Hematopoietic multipotent progenitor cell treated with erythropoietin and hydrocortisone succinate and interleukin-3 and kit ligand, for 4 days (in vitro differentiated cells): ENCODE results near the gene PFKL.
"Not testable (repeated sequence)": the region's sequence is repeated elsewhere in the genome, so short reads cannot be mapped to it uniquely, and the experiment has no call there.

Experiments used
- DNase-seq: peaks from one replicate; pipeline ENCODE4 v3.0.0-alpha.2; 2015

PFKL gene

DNA sequence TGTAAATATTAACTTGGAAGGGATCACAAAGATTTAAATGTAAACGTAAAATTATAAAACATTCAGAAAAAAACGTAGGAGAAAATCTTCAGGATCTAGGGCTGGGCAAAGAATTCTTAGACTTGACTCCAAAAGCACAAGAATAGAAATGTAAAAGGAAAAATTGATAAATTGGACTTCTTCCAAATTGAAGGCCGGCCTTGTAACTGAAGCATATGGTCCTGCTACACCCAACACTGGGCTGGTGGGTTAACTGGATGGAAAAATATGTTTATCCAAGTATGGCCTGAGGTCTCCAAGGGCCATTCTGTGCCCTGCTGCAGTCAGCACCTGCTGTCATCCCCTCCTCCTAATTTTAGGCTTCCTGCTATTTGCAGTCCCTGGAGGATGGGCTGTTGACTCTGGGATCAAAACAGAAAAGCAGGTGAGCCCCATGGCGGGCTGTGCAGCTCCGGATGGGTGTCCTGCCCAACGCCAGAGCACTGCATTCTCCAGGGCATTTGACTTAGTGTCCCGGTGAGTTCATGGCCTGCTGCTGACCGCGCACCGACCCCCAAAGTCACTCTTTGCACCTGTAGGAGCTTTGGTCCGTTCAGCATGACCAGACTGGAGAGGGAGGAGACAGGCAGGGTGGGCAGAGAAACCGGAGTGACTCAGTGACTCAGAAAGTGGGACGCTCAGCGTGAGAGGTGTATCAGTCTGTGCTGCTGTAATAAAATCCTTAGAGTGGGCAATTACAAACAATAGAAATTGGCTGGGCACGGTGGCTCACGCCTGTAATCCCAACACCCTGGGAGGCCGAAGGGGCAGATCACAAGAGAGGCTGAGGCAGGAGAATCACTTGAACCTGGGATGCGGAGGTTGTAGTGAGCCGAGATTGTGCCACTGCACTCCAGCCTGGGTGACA, 20.2 kb upstream of the PFKL start:
- no peak for DNase-seq

DNA sequence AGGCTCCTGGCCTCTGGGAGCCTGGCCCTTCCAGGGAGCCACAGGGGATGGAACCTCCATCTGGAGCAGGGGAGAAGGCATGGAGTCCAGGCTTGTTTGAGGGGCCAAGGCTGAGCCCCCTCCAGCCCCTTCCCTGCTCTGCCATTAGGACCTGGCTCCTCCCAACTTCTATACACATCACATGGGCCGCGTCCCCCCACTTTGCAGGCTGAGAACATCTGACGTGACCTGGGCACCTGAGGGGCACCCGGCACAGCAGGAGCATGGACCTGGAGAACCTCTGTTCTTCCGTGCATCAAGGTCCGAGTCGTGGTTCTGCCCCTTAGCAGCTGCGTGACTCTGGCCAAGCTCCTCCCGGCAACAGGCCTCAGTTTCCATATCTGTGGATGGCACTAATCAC, 18.1 kb upstream of the PFKL start:
- no peak for DNase-seq

DNA sequence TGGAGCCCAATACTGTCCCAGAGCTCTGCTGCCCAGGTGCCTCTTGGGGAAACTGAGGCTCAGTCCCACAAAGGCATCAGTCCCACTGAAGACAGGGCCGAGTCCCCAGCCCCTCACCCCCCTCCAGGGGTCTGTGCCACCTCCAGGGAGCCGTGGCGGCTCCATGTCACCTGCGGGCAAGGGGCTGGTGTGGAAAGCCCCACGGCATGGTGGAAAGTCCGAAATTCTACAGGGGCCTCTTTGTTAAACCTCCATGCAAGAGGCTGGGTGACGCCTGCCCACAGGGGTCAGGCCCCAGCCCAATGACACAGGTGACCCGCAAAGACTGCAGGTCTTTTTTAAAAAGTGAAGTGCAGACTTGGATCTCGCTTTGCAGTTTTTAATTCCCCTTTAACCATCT, 17.5 kb upstream of the PFKL start:
- DNase-seq = no peak

GRCh38 chr21:44283211-44283785, 16.6 kb upstream of the PFKL start:
- DNase-seq = not testable (repeated sequence)

DNA sequence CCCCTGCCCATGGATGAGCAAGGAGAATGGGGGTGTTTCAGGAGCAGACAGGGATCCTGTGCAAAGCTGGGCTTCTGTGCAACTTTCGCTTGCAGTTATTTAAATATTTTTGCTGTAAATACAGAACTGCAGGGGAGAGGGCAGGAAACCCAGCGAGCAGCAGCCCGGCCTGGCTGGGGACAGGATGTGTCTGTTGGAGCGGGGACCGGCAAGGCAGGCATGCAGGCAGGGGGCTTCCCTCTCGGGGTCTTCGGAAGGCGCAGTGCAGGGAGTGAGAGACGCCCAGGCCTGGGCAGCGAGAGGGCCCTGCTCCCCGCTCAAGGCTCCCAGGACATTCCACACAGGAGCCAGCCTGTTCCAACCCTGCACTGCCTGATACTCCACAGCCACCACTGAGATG, 15.9 kb upstream of the PFKL start:
- peak; percentile 19 for DNase-seq

- DNase-seq = no peak
Observed at GRCh38 chr21:44285138-44285992, 14.5 kb upstream of the PFKL start, which contains the start of gene AIRE. Gene AIRE (plus strand): TSS chr21:44285876. CDS start chr21:44286007, 131 bp downstream.

DNA sequence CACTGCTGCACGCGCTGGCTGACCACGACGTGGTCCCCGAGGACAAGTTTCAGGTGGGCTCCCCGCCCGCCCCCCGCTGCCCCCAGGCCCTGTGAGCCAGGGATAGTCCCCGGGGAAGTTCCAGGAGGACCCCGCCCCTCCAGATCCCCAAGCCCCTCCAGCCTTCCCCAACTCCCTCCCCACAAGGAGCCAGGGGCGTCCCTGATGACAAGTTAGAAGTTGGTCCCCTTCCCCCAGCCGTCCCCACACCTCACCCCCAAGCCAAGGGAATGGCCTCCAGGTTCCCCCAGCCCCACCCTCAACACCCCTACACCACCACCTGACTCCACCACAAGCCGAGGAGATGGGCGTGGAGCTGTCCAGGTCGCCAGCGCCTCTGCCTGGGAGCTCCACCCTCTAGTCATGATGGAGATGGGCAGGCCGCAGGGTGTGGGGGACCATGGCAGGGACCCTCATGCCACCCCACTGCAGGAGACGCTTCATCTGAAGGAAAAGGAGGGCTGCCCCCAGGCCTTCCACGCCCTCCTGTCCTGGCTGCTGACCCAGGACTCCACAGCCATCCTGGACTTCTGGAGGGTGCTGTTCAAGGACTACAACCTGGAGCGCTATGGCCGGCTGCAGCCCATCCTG, 13.7 kb upstream of the PFKL start:
- no peak for DNase-seq

DNA sequence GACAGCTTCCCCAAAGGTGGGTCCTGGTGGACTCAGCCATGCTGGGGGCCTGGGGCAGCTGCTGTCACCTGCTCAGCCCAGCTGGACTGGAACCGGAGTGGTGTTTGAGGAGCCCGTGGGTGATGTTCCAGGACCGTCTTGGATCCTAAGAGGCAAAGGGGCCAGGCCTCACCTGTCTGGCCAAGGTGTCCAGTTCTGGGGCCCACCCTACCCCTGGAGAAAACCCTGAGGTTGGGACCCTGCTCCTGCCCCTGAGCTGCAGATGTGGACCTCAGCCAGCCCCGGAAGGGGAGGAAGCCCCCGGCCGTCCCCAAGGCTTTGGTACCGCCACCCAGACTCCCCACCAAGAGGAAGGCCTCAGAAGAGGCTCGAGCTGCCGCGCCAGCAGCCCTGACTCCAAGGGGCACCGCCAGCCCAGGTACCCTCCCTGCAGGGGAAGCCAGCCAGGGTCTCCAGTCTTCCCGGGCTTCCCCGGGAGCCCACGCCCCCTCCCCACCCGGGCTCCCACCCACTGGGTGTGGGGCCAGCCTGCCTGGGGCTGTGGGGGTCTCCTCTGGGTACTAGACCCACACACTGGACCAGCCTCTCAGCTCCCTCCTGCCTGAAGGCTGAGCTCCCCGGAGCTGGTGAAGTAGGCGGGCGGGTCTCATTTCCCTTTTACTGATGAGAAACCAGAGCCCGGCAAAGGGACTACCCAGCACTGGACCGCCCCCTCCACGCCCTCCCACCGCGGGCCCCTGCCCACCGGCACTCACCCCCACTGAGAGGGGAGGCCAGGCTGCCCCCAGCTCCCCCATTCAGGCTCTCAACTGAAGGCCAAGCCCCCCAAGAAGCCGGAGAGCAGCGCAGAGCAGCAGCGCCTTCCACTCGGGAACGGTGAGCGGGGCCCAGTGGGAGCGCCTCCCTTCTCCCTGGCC, 12.9 kb upstream of the PFKL start:
- DNase-seq = no peak

DNA sequence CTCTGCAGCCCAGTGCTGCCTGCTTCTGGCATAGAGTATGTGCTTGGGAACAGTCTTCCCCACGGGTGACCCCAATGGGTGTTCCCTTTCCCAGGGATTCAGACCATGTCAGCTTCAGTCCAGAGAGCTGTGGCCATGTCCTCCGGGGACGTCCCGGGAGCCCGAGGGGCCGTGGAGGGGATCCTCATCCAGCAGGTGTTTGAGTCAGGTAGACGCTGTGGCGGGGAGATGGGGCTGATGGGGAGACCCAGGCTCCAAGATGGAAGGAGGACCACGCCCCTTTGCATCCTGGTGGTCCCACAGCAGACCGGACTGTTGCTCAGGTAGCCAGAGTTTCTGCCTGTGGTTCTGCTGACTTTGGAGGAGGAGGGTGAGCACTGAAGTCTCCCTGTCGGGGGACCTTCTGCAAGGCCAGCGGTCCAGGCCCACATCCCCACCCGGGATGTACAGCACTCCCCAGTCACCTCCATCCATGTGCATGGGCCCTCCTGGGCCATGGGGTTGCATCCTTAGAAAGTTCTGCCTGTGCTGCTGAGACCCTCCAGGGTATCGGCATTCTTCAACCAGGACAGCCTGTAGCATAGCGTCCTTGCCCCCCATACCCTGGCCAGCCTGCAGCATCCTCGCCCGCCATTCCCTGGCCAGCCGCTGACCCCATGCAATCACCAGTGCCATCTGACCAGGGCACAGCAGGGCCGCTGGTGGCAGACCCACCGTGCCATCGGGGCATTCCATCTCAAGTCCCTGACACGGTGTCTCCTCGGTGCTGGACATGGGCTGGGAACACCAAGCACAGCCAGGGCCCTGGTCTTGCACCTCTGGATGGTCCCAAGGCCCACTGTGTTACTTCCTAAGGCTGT, 11.4 kb upstream of the PFKL start:
- no peak for DNase-seq

DNA sequence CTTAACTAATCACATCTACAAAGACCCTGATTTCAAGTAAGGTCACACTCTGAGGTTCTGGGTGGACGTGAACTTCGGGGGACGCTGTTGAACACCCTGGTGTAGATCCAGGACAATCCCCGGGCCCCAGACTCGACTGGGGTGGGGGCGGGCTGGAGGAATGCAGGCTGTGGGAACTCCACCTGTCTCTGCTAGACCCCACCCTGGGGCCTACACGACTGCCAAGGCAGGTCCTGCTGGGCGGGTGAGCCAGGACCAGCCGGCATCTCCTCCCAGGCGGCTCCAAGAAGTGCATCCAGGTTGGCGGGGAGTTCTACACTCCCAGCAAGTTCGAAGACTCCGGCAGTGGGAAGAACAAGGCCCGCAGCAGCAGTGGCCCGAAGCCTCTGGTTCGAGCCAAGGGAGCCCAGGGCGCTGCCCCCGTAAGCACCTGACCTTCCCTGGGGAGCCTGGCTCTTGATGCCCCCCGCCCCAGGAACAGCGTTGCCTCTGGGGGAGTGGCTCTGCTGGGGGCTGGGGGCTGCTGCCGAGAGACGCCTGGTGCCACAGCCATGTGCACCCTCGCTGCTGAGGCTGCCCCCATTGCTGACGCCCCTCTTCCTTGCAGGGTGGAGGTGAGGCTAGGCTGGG, 10.4 kb upstream of the PFKL start:
- DNase-seq = no peak

DNA sequence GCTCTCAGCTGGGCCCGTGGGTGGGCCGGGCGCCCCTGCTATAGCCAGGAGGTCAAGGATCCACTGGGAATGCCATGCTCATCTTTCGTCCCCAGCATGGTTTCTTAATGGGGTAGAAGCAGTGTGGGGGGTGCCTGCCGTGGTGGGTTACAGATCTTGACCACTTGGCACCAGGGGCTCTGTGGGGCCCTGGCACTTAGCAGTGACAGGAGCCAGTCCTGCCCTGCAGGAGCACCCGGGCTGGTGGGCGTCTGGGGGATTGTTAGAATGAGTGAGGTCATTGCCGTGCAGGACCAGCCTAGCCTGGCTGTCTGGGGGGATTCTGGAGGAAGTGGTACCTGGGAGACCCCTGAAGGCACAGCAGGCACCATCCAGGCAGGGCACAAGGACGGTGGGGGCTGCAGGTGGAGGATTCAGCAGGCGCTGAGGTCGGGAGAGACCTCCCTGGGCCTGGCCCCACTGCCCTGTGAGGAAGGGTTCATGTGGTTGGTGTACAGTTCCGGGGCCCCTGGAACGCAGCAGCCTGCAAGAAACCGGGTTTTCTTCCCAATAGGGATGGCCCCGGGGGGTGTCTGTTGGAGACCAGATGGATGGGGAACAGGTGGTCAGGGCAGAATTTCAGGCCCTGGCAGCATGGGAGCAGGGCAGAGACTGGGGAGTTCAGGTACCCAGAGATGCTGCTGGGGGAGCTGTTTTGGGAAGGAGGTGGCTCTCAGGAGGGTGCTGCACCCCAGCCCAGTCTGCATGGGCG, 9.4 kb upstream of the PFKL start:
- DNase-seq = no peak

DNA sequence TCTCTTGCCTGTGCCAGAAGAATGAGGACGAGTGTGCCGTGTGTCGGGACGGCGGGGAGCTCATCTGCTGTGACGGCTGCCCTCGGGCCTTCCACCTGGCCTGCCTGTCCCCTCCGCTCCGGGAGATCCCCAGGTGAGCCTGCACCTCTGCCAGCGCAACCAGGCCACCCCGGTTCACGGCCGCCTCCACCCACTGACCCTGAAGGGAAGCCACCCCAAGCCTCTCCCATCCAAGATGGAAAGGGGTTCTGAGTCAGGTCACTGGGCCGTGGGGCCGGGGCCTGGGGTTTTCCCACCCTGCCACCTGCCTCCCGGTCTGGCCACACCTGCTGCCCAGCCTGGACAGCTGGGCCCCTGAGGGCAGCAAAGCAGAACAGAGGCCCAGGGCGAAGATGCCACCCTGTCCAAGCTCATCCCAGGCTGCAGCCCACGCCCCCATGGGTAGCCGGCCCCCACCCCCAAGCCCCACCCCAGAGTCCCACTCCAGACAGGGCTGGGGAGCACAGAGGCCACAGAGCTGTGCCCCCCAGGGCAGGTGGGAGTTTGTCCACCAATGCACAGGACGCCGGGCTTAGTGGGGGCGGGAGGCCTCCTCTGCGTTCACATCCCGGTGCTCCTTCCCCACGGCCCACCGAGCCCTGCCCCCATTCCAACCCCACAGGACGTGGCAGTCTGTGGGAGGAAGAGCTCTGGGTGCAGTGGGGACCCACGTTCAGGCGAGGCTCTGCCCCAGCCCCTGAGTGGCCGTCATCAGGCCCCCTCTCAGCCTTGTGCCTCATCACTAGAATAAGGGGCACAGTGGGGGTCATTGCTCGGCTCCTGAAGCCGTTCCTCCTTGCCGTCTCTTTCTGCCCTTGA, 8.5 kb upstream of the PFKL start:
- no peak for DNase-seq

GRCh38 chr21:44291936-44292811, 7.7 kb upstream of the PFKL start:
- no peak for DNase-seq

DNA sequence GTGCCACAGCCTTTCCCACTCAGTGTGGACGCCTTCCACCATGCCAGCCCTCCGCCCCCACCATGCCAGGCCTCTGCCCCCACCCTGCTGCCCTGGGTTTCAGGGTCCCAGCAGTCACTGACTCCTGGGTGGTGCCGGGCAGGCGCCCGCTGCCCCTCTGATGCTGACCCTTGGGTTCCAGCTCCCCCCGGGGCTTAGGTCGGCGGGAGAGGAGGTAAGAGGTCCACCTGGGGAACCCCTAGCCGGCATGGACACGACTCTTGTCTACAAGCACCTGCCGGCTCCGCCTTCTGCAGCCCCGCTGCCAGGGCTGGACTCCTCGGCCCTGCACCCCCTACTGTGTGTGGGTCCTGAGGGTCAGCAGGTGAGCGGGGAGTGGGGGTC, 7.0 kb upstream of the PFKL start:
- DNase-seq = no peak

DNA sequence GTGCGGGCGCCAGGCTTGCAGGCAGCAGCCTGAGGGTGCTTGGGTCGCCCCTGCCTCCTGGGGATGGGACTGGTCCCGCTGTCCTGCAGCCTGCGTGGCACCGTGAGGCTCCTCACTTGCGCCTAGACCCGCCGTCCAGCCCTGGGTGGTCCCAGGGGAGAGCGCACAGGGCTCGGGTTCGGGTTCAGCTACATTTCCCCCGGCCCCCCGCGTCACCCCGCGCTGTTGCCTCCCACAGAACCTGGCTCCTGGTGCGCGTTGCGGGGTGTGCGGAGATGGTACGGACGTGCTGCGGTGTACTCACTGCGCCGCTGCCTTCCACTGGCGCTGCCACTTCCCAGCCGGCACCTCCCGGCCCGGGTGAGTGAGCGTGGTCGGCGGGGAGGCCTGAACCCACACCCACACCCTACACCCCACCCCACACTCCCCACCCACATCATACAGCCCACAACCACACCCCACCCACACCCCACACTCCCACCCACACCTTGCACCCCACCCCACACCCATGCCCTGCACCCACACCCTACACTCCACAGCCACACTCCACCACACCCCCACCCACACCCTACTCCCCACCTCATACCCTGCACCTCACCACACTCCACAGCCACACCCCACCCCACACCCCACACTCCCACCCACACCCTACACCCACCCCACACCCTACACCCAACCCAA, 6.2 kb upstream of the PFKL start:
- no peak for DNase-seq

- peak; percentile 77 for DNase-seq
Observed at GRCh38 chr21:44294391-44295162, 5.3 kb upstream of the PFKL start.
